Measurements from ENCODE around the gene POLG. TPM values are rescaled to one million over a fixed set of nuclear protein-coding genes. Genes with fewer than 3 reads are reported as not detected.

POLG gene
- total RNA-seq, 1 donor from 2014 or later: 55.0 TPM

DNA sequence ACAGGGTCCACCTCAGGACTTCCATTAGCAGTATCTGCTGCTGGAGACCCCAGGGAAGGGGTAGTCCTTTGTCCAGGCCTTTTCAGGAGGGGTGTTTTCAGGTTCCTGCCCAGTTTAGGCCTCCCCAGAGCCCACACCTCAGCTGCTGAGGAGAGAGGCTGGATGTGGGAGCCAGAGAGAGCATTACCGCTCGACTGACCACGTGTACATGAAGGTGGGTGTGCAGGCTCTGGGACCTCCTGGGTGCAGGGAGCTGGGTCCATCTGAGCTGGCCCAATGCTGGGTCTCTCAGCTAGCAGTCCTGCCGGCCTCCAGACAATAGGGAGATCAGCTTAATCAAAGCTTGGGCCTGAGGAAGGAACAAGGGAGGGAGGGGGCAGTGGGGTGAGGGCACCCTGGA, 29.1 kb upstream of the POLG start:
- Mint-ChIP-seq H3K9me3 (no peaks in the 10 kb centered on the region), H3K4me1 (ENCODE audit: unreplicated experiment) (no peaks in the 10 kb centered on the region), H3K36me3 (no peaks in the 10 kb centered on the region), H3K27ac (no peak overlapping the region), H3K27me3 (peaks cover 90% of the 10 kb centered on the region), H3K4me3 (no peak overlapping the region)
- DNase-seq (ENCODE audit: extremely low spot score, unreplicated experiment): no peak
- TF ChIP-seq, protein P1, sequence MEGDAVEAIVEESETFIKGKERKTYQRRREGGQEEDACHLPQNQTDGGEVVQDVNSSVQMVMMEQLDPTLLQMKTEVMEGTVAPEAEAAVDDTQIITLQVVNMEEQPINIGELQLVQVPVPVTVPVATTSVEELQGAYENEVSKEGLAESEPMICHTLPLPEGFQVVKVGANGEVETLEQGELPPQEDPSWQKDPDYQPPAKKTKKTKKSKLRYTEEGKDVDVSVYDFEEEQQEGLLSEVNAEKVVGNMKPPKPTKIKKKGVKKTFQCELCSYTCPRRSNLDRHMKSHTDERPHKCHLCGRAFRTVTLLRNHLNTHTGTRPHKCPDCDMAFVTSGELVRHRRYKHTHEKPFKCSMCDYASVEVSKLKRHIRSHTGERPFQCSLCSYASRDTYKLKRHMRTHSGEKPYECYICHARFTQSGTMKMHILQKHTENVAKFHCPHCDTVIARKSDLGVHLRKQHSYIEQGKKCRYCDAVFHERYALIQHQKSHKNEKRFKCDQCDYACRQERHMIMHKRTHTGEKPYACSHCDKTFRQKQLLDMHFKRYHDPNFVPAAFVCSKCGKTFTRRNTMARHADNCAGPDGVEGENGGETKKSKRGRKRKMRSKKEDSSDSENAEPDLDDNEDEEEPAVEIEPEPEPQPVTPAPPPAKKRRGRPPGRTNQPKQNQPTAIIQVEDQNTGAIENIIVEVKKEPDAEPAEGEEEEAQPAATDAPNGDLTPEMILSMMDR (conservative IDR thresholded peaks at IDR 0.05): no peak

DNA sequence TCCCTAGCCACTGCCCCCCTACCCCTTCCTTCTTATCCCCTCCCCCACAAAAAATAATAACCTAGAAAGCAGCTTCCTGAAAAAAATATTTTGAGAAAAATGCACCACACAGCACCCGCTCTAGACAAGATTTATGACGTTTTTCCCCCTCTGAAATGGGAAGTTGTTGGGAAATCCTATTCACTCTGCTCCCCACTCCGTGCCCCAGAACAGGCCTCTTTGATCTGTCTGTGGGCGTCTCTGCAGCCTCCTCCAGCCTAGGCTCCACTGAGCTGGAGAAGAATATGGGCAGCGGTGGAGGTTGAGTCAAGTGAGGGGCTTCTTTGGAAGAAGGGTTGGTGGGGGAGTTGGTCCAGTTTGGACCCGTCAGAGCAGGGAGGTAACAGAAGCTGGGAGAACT, 28.5 kb upstream of the POLG start:
- H3K27me3 Mint-ChIP-seq: peaks cover 90% of the 10 kb centered on the region
- DNase-seq (ENCODE audit: extremely low spot score, unreplicated experiment): no peak
- peak overlapping the region; percentile 40 for H3K4me3 Mint-ChIP-seq
- no peaks in the 10 kb centered on the region for H3K9me3 Mint-ChIP-seq
- TF ChIP-seq, protein P1 (conservative IDR thresholded peaks at IDR 0.05): no peak
- H3K27ac Mint-ChIP-seq: no peak overlapping the region
- H3K36me3 Mint-ChIP-seq: no peaks in the 10 kb centered on the region
- no peaks in the 10 kb centered on the region for H3K4me1 Mint-ChIP-seq (ENCODE audit: unreplicated experiment)

DNA sequence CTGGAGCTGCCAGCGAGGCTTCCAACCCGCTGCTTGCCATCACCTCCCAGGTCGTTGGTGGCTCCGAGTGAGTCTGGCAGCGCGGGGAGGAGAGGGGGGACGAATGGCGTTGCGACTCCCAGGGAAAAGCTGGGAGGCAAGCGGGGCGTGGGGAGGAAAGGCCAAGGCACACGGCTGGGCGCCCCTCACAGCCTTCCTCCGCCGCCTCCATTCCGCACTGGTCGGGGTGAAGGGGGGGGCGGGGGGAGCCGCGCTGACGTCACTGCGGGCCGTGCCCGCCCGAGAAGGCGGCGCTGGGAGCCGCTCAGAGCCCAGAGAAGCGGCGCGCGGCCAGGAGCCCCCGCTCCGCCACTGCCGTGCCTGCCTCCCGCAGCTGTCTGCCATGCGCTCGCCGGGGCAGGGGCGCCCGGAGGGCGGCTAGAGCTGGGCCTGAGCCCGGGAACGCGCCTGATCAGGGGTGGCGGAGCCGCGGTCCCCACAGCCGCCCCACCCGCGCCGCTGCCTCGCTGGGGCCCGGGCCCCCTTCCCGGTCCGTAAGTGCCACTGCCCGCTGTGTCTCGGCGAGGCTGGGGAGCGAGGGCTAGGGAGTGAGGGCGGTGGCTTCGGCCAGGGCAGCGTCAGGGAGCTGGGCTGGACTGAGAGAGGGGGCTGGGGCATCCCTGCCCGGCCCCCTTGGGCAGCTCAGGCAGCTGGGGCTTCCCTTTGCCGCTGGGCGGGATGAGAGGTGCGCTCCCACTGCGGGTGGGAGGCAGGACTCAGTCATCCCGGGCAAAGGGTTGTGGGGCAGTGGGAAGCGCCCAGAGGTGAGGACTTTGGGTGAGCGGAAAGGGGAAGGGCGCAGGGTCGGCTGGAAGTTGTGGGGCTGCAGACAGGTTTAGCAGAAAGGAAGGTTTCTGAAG, 27.8 kb upstream of the POLG start:
- TF ChIP-seq, protein P1 (conservative IDR thresholded peaks at IDR 0.05): no peak
- DNase-seq (ENCODE audit: extremely low spot score, unreplicated experiment): no peak
- Mint-ChIP-seq H3K36me3 (no peaks in the 10 kb centered on the region), H3K27me3 (peaks cover 93% of the 10 kb centered on the region), H3K27ac (no peak overlapping the region), H3K4me1 (ENCODE audit: unreplicated experiment) (no peaks in the 10 kb centered on the region), H3K4me3 (no peak overlapping the region), H3K9me3 (no peaks in the 10 kb centered on the region)

DNA sequence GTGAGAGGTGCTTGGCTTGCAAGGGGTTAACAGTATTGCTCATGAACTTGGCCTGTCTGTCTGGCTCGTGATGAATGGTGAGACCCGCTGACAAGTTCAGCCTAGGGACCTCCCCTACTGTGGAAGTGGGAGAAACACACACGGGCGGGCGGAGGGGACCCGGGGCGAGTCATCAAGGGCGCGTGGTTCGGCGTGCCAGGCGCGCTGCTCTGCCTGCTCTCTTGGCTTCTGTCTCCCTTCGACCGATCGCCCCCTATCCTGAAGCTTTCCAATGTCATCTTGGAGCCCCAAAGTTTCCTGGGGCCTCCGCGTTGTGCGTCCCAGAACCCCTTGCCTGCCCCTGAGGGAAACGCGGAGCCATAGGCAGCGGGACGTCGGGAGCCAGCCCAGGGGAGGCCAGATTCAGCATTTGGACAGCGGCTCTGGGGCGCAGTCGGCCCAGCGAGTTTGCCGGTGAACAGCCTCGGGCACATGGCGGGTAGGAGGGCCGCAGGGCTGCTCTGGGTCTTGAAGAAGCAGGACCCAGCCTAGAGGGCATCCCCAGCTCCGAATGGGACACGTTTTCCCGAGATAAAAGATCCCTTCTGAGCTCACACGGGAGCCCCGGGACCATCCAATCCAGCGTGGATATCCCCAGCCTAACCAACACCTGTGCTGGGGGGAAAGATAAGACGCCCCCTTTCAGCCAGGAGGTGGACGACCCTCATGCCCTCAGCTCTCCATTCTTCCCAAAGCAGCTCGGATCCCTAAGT, 27.0 kb upstream of the POLG start:
- DNase-seq (ENCODE audit: extremely low spot score, unreplicated experiment): peak; percentile 84
- Mint-ChIP-seq H3K4me3 (peak overlapping the region; percentile 53), H3K9me3 (no peaks in the 10 kb centered on the region), H3K27me3 (peaks cover 93% of the 10 kb centered on the region), H3K36me3 (no peaks in the 10 kb centered on the region), H3K27ac (no peak overlapping the region), H3K4me1 (ENCODE audit: unreplicated experiment) (no peaks in the 10 kb centered on the region)
- TF ChIP-seq, protein P1 (conservative IDR thresholded peaks at IDR 0.05): no peak

DNA sequence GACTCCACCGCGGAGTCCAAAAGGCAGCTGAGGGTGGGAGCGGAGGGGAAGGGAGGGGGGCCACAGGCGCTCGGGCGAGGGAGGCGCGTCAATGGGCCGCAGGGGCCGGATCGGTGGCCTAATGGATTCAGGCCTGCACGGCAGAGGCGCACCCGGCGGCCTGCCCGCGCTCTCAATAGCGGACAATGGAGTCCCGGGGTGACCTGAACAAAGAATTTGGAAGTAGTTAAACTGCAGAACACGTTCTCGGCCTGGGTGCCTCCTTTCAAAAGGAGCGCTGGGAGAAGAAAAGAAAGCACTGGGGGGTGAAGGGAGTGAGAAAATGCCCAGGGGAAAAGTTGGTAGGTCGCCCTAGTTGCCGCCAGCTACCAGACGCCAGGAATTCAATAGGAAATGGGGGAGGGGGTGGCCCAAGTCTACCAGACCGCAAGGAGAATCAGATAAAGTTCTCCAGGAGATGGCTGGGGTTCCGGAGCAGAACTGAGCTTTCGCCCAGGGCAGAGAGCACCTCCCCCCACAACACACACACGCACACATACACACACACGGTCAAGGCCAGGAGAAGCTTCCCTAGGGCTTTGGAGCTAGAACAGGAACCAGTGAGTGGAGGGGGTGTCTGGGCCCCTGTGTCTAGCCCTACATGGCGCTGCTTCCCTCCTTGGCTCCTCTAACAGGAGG, 25.8 kb upstream of the POLG start:
- Mint-ChIP-seq H3K36me3 (no peaks in the 10 kb centered on the region), H3K9me3 (no peaks in the 10 kb centered on the region), H3K27me3 (peaks cover 92% of the 10 kb centered on the region), H3K27ac (no peak overlapping the region), H3K4me1 (ENCODE audit: unreplicated experiment) (no peaks in the 10 kb centered on the region), H3K4me3 (peak overlapping the region; percentile 57)
- TF ChIP-seq, protein P1 (conservative IDR thresholded peaks at IDR 0.05): no peak
- DNase-seq (ENCODE audit: extremely low spot score, unreplicated experiment): no peak

Data from type B pancreatic cell (in vitro differentiated cells).